ENCODE data around the gene ACLY. TPM values are rescaled to one million over a fixed set of nuclear protein-coding genes. Genes with fewer than 3 reads are reported as not detected.
"Not testable (repeated sequence)": the region's sequence is repeated elsewhere in the genome, so short reads cannot be mapped to it uniquely, and the experiment has no call there.

Gene ACLY
- total RNA-seq, 1 experiment from 2014 or later, result 231 TPM

- DNase-seq (ENCODE audit: low spot score), result no peak
Measured at GRCh38 chr17:41873559-41874292, 45.0 kb downstream of the ACLY start.

GRCh38 chr17:41871789-41872188 lies 47.0 kb downstream of the ACLY start:
- DNase-seq (ENCODE audit: low spot score), result no peak

GRCh38 chr17:41870627-41871026 lies 48.1 kb downstream of the ACLY start:
- peak; percentile 41 for DNase-seq (ENCODE audit: low spot score)

- DNase-seq (ENCODE audit: low spot score), result no peak
Measured at GRCh38 chr17:41870097-41870496, 48.7 kb downstream of the ACLY start.

- DNase-seq (ENCODE audit: low spot score), result no peak
Measured at GRCh38 chr17:41869426-41869825, 49.3 kb downstream of the ACLY start.

GRCh38 chr17:41868568-41868967 lies 50.2 kb downstream of the ACLY start:
- no peak for DNase-seq (ENCODE audit: low spot score)

- DNase-seq (ENCODE audit: low spot score), result no peak
Measured at GRCh38 chr17:41865596-41865893, 53.2 kb downstream of the ACLY start.

- peak; percentile 84 for DNase-seq (ENCODE audit: low spot score)
Measured at GRCh38 chr17:41864836-41865595, 53.7 kb downstream of the ACLY start, which contains the start of gene KLHL11. TSS of gene KLHL11 (minus strand) at chr17:41865423. CDS start at chr17:41865370, 53 bp downstream.

- DNase-seq (ENCODE audit: low spot score), result no peak
Measured at GRCh38 chr17:41864498-41864835, 54.3 kb downstream of the ACLY start.

GRCh38 chr17:41863074-41863848 lies 55.5 kb downstream of the ACLY start:
- no peak for DNase-seq (ENCODE audit: low spot score)

- DNase-seq (ENCODE audit: low spot score), result no peak
Measured at GRCh38 chr17:41860254-41860931, 58.4 kb downstream of the ACLY start.

GRCh38 chr17:41851382-41851781 lies 67.4 kb downstream of the ACLY start:
- not testable (repeated sequence) for DNase-seq (ENCODE audit: low spot score)

GRCh38 chr17:41849251-41849990 lies 69.3 kb downstream of the ACLY start:
- no peak for DNase-seq (ENCODE audit: low spot score)

- no peak for DNase-seq (ENCODE audit: low spot score)
Measured at GRCh38 chr17:41848788-41849187, 70.0 kb downstream of the ACLY start.

GRCh38 chr17:41844971-41845370 lies 73.8 kb downstream of the ACLY start:
- no peak for DNase-seq (ENCODE audit: low spot score)

GRCh38 chr17:41840781-41841180 lies 78.0 kb downstream of the ACLY start:
- not testable (repeated sequence) for DNase-seq (ENCODE audit: low spot score)

GRCh38 chr17:41839448-41839847 lies 79.3 kb downstream of the ACLY start:
- not testable (repeated sequence) for DNase-seq (ENCODE audit: low spot score)

- DNase-seq (ENCODE audit: low spot score), result no peak
Measured at GRCh38 chr17:41837761-41838538, 80.8 kb downstream of the ACLY start, which contains the start of gene KLHL10. TSS of gene KLHL10 (plus strand) at chr17:41837825. CDS start at chr17:41837933, 108 bp downstream.

GRCh38 chr17:41836550-41837196 lies 82.1 kb downstream of the ACLY start:
- DNase-seq (ENCODE audit: low spot score), result no peak
